HG03196 (cell line): ENCODE data around the gene RILP.

ENCODE experiments used
- ATAC-seq: cut with Tn5 transposase; IDR thresholded peaks from one replicate; pipeline ENCODE4 v1.9.1; 2021; ENCODE audit not compliant: unreplicated experiment

The RILP gene

DNA sequence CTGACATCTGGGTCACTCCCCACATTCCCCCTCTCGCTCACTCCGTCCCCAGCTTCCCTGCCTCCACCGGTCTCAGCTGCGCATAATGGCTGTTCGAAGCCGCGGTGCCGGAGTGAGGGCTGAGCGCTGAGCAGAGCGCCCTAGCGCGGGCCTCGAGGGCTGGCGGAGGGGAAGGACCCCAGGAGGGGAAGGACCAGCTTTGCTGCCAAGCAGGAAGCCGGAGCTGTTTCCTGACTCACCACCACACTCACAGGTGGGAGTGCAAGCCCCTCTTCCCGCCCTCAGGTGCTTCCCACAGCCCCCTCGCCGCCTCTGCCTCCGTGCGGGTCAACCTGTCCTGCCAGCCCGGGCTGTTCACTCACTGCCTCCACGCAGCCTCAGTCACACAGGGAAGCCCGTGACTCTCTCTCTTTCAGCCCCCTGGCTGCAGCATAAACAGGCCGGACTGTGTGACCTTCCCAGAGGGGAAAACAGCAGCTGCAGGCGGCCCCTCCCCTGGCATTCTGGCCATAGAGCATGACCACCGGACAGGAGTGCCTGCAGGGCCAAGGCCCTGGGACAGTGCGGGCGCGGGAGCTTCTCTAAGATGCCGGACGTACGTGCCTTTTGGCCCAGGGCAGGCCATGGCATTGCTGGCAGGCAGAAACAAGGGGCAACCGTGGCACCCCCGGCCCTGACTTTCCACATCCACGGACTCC, 44.7 kb downstream of the RILP start:
- ATAC-seq: no peak

DNA sequence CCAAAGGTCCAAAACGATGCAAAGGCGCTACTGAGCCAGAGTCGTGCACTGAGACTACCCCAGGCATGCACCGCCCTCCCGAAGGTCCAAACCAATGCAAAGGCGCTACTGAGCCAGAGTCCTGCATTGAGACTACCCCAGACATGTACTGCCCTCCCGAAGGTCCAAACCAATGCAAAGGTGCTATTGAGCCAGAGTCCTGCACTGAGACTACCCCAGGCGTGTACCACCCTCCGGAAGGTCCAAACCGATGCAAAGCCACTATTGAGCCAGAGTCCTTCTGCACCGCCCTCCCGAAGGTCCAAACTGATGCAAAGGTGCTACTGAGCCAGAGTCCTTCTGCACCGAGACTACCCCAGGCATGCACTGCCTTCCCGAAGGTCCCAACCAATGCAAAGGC, 48.1 kb downstream of the RILP start:
- ATAC-seq: no peak

DNA sequence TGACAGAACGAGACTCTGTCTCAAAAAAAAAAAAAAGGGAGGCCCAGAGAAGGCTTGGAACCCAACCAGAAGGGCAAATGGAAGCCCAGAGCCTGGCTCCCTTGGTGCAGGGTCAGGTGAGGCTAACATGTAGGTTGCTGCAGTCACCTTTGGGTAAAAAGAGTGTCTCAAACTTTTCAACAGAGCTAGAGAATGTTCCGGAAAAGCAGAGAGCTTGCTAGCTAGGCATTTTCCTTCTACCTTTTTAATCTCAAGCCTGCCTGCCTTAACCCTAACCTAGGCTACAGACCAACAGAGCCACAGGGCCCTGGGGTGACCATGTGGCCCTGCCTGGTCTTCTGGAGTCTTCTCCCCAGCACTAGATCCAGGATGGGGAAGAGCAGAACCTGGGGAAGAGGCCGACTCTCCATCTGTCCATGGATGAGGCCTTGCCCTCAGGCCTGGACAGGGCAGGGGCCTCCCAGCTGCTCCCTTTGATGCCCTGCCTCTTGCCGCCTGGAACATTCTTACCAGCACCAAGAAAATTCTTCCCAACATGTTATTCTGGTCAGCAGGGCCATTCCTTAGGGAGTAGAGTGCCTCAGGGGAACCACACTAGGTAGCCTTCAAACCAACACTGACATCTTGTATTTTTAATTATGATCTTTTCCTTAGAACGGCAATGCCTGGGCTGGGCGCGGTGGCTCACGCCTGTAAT, 51.1 kb downstream of the RILP start:
- no peak for ATAC-seq

DNA sequence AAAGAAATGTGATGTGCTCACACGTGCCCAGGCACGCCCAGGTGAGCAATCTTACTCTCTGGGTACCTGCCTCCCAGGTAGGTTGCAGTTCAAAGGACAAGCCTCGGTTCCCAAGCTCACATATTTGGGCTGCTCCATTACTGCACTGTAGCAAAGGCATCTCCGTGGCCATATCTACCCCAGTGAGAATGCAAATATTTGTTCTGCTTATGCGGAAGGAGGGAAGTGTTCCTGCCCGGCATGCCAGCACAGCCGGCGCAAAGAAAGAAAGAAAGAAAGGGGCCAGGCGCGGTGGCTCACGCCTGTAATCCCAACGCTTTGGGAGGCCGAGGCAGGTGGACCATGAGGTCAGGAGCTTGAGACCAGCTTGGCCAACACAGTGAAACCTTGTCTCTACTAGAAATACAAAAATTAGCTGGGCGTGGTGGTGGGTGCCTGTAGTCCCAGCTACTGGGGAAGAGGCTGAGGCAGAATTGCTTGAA, 51.8 kb downstream of the RILP start:
- ATAC-seq: no peak
